NCI-H345 (cell line): Measurements from ENCODE around the gene RAB3B.
"Not testable (repeated sequence)": the region's sequence is repeated elsewhere in the genome, so short reads cannot be mapped to it uniquely, and the experiment has no call there.

Experiments used
- DNase-seq: peaks from one replicate; lab custom pipeline; 2025; lab: John Stamatoyannopoulos, UW

Gene RAB3B

DNA sequence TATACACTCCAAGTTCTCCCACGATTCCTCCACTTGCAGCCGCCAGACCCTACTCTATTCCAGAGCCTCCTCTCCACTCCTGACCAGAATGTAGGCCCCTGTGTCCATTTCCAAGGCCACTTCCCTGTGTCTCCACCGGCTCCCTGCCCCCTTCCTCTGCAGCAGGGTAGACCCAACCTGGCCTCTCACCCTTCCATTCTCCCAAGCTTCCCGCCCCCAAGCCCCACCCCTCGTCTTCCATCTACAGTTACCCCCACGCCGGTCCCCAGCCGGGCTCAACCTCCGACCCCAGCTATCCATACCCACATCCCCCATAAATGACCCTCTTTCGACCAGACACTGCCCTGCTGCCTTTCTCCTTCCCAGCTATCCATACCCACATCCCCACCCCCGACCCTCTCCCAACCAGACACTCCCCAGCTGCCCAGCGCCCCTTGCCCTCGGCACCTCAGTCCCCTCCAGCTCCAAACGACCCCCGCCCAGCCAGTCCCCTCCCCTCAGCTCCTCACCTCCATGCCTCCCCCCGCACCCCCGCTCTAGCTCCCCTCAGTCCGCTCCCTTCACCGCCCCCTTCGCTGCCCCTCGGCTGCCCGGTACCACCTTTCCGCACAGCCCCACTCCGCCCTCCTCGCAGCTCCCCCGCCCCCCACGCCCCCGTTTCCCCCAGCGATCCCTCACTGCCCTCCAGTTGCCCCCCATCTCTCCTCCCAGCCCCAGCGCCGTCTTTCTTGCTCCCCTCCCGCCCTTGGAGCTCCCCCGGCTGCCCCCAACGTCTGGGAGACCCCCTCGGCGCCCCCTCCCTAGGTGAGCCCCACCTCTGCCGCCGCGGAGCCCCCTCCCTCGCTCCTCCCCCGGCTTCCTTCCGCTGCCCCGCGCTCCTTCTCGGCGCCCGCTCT is 670 bp downstream of the RAB3B start:
- no peak for DNase-seq

DNA sequence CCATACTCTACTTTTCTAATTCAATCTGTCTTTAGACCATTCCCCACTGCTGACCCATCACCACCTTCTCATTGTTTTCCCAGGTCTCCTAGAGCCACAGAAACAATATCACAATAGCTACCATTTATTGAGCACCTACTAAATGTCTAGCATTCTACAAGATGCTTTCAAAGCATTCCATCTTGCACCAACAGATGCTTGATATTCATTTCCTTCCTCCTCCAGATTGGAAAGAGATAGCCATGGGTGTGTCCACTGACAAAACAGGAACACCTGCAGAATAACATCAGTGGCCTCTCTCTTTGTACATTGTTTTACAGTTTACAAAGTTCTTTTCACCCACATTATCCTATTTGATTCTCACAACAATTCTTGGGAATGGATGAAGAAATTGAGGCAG is 2.2 kb downstream of the RAB3B start:
- DNase-seq: no peak

DNA sequence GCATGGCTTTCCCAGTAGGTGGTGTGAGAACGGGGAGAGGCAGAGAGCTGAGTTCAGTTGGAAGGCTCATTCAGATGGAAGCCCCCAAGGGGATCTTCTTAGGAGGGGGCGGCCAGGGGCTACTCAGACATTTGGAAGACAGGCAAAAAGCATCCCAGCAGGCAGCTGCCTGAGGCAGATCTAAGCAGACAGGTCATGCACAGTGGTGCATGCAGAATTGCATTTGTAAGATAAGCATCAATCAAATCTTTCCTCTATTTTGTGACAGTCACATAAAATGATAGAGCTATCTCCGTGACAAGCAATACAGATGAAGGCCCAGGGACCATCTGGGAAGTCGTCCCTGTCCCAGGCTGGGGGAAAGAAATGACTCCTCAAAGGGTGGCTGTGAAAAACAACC is 3.8 kb downstream of the RAB3B start:
- peak; percentile 57 for DNase-seq

DNA sequence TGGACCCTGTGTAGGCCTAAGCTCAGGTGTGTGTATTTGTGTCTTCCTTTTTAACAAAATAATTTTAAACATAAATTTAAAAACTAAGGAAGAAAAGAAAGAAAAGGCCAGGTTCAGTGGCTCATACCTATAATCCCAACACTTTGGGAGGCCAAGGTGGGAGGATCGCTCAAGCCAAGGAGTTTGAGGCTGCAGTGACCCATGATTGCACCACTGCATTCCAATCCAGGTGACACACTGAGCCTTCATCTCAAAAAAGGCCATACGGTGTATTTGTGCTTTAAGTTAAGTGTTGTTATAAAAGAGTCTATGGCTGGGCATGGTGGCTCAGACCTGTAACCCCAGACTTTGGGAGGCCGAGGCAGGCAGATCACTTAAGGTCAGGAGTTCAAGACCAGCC is 8.3 kb downstream of the RAB3B start:
- no peak for DNase-seq

DNA sequence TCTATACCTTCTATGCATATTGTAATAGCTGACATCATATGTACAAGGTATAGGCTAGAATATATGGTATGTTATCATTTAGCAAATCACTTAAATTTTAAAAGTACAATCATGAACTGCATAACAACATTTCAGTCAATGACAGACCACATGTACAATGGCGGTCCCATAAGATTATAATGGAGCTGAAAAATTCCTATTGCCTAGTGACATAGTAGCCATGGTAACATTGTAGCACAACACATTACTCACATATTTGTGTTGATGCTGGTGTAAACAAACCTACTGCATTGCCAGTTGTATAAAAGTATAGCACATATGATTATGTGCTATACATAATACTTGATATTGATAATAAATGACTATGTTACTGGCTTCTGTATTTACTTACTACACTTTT is 8.9 kb downstream of the RAB3B start:
- no peak for DNase-seq

DNA sequence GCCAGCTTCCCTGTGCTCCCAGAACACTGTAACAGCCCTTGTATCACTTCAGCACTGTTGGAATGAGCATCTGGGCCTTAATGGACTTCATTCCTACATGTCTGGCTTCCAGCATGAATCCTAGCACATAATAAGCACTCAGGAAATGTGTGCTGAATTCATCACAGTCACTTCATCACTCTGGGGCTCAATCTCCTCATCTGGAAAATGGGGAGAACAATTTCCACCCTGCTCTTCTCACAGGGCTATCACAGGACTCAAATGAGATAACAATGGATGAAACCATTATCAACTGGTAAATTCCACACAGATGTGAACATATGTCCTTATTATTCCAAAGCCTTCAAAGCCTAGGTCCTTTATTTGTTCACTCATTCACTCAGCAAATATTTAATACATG is 12.4 kb downstream of the RAB3B start:
- DNase-seq: no peak

DNA sequence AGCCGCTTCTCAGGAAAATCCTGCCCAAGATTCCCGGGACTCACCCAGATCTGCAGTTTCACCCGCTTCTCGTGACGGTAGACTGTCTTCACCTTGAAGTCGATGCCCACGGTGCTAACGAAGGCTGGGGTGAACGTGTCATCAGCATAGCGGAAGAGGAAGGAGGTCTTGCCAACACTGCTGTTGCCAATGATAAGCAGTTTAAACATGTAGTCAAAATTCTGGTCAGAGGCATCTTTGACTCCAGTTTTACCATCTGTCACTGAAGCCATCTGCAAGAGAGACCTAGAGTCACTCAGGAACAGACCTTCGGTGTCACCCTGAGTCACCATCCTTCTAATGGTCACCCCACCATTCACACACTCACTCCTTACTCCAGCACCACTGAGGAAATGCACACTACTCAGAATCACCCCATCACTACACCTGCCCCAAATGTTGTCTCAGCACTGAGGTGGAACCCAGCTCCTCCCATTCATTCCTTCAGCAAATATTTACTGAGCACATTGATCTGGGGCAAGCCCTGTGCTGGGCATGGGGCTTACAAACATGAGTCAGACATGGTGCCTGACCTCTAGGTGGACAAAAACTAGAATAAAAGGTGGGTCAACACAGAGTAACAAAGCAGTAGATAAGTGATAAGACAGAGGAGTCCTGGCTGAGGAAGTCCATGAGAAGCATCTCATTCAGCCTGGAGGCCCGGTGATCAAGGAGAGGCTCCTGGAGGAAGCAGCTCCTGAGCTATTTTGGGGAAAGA is 13.5 kb downstream of the RAB3B start:
- peak; percentile 41 for DNase-seq

DNA sequence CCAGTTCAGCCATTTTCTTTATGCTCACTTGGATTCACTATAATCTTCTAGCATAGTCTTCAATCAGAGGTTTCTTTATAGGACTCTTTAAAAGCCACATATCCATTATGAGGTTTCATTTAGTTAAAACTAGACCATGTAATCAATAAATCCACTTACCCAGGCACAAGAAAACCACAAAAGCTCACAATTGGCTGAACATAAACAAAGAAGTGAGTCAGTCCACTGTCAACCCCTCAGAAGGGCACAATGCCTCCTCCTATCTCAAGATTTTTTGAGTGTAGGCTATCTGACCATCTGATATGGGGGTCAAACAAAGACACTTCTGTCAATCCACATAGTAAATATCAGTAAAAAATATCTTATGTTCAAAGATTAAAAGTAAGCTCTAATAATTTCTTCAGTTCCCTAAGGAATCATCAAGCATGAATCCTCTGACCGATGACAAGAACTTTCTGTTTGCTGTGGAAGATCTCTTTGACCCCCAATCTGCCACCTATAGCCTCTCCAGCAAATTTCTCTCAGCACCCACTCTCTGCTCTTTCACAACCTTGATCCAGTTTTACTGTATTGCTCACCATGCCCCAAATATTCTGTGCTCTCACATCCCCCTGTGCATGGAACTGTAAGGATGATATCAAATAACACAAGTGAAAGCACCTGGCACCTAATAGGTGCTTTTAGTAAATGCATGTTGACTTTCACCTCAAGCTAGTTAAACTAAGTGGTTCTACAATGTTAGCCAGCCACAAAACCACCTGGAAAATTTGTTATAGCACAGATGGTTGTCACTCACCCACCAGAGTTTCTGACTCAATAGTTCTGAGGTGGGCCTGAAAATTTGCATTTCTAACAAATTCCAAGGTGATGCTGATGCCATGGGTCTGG is 16.7 kb downstream of the RAB3B start:
- peak; percentile 57 for DNase-seq

DNA sequence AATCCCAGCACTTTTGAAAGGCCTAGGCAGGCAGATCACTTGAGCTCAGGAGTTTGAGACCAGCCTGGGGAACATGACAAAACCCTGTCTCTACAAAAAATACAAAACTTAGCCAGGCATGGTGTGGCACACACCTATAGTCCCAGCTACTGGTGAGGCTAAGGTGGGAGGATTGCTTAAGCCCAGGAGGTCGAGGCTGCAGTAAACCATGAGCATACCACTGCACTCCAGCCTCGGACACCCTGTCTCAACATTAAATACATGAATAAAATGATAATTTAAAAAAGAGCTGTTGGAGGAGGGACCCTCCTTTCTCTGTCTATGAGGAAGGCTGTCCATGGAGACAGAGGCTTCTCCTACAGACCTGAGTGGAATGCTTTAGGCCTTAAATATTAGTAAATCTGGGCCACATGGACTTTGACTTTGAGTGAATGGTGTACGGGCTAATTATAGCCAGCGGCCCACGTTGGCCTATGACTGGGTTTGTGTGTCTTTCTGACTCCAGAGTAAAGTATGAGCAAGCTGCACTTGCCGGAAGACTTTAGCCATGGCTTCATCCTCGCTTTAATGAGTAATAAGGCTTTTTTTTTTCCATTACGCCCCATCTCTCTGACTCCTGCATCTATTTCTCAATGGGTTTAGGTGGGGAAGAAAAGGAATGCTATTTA is 21.3 kb downstream of the RAB3B start:
- no peak for DNase-seq

DNA sequence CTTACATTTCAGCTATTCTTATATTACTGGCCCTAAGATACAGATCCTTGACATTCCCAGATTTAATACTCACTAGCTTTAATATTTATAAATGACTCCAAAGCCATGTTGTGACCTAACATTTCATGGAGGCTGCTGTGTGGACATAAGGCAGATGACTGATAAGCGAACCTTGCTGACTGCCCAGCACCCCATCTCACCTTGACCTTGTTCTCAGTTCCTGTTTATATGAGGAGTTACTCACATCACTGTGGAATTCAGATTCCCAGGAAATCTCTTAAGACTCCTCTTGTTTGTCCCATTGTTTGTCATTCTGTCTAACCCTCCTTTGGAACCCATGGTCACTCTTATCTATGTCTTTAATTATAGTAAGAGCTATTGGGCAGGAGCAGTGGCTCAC is 21.9 kb downstream of the RAB3B start:
- DNase-seq: no peak

DNA sequence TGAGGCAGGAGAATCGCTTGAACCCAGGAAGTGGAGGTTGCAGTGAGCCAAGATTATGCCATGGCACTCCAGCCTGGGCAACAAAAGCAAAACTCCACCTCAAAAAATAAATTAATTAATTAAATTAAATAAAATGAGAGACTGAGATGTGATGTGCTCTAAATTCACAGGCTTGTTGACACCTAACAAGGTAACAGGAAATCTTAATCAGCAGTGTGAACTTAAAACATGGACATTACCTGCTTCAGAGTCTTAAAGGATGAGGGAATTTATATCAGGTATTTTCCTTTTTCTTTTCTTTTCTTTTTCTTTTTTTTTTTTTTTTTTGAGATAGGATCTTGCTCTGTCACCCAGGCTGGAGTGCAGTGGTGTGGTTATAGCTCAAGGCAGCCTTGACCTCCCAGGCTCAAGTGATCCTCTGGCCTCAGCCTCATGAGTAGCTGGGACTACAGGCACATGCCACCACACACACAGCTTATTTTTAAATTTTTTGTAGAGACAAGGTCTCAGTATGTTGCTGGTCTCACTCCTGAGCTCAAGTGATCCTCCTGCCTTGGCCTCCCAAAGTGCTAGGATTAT is 23.2 kb downstream of the RAB3B start:
- DNase-seq: not testable (repeated sequence)

DNA sequence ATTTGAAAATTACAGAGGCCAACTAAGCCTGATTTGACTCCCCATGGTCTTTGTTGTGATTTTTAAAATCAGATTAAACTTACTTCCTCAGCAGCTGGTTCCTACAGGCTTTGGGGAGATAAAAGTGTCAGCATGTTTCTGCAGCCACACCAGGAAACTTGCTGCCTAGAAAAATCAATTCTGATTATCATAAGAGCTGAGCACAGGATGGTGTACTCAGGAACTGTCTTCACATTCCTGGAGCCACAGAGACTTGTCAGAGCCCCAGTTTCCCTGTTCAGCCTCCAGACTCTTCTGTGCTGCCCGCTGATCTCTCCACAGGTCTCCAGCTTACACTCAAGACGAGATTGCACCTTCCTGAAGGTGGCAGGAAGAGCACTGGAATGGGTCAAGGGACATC is 23.9 kb downstream of the RAB3B start:
- DNase-seq: no peak

DNA sequence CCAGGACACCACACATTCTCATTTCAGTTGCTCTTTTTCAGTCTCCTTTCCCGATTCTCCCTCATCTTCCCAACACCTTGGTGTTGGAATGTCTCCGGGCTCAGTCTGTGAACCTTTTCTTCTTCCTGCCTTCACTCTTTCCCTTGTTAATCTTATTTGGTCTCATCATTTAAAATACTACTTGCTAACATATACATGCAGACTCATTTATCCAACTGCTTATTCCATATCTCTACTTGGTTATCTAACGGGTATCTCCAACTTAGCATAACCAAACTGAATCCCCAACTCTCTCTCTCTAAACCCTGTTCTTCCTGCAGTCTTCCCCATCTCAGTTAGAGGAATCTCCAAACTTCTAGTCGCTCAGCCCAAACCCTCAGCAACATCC is 26.2 kb downstream of the RAB3B start:
- DNase-seq: no peak

DNA sequence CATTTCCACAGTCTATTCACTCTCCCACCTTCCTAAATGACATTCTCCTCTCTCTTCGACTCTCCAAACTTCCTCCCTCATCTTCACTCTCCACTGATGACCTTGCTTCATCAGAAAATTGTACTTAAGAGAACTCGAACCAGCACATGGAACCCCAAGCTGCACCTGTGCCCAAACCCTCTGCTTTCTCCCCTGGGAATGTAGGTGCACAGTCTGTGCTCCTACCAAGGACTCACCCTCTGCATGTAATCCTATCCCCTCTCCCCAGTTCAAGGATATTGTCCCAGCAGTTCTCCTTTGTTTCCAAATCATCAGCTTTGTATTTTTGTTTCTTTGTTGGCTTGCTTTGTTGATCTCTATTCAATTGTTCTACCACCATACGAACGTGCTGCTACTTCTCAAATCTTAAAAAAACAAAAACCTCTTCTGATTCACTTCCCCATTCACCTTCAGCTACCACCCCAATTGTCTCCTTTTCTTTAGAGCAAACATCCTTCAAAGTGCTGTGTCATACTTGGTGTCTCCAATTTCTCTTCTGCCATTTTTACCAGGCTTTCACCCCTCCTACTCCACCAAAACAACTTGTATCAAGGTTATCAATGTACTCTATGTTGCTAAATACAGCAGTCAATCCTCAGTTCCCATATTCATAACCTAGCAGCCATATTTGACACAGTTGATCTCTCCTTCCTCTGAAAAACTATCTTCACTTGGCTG is 26.8 kb downstream of the RAB3B start:
- peak; percentile 30 for DNase-seq

DNA sequence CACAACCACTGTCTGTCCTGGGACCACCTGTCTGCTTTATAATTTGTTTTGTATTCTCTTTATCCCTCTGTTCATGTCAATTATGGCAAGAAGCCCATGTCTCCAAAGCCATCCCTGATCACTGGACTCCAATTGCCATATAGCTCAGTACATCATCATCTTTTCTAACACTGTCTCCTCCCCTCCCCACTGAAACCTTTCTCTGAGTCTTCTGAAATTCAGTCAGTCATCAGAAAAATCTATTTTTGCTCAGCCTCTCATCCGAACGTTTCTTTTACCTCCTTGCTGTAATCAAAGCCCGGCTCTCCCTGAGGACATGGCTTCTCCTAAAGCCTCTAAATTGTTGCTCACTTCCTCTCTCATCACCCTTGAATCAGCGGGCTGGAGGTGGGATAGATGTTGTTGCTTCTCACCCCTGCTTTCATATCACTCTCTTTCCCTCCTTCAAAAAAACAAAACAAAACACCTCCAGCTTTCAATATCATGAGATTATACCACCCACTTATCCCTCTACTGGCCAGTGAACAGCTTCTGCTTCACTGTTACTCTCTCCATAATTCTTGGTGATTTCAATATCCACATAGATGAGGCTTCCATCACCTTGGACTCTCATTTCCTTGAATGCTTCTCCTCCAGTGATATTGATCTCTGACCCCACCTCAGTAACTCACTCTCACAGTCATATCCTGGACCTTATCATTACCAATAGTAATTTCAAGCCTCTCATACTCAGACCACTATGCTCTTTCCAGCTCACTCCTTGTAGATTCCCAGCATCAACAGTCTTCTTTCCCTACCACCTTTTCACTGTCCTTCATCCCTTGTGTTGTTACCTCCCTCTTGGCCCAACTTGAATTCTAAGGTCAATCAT is 27.8 kb downstream of the RAB3B start:
- no peak for DNase-seq

DNA sequence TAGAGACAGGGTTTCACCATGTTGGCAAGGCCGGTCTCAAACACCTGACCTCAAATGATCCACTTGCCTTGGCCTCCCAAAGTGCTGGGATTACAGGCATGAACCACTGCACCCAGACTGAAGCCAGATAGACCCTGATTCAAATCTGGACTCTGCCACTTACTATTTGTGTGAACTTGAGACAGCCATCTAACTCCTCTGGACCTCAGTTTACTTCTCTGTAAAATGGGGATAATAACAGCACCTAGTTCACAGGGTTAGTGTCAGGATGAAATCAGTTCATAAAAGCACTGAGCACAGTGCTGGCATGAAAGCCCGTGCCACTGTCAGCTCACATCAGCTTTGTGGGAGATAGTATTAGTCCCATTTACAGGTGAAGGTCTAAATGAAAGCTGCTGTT is 28.5 kb downstream of the RAB3B start:
- DNase-seq: no peak

DNA sequence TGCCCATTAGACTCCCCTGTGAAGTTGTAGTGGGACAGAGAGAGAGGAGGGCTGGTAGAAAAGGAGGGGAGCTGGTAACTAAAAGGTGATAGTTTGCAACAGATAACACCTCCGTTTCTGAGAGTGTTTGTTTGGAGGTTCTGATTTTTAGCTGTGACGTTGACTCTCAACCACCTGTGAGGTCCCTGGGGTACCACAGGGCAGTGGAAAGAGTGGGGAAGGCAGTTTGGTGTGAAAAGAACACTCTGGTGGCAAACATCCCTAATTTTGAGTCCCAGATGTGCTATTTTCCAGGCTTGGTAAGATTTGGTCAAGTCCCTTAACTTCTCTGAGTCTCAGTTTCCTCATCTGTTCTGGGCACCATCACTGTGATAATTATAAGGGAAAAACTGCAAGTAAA is 29.3 kb downstream of the RAB3B start:
- DNase-seq: no peak

DNA sequence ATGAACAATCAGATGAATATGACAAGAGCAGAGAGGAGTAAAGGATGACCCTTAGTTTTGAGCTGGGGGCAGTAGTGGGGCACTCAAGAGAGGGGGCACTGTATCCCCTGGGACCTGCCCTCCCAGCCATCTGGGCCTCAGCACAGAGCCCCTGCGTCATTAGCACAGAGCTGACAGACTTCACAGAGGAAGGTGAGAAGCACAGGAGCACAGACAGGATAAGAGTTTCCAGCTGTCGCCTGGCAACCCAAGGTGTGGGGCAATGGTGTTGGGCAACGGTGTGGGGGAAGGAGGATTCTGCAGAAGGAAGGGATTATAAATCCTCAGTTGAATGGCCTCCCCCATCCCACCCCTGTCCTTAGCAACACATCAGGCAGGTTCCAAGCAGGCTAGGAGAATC is 30.2 kb downstream of the RAB3B start:
- DNase-seq: no peak

DNA sequence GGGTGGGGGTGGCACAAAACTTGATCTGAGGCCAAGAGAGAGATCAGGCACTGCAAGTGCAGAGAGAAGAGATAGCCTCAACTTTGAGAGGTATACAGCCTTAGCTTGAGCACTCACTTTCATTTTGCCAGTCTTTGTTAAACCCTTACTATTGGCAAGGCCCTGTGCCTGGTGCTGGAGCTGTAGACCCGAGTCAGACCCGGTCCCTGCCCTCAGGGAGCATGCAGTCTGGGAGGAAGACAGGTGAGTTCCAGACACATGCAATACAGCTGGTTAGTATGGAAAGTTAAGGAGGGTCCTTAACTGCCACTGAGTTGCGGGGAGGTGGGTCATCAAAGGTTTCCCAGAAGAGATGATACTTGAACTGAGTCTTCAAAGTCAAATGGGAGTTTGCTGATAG is 31.7 kb downstream of the RAB3B start:
- DNase-seq: no peak

DNA sequence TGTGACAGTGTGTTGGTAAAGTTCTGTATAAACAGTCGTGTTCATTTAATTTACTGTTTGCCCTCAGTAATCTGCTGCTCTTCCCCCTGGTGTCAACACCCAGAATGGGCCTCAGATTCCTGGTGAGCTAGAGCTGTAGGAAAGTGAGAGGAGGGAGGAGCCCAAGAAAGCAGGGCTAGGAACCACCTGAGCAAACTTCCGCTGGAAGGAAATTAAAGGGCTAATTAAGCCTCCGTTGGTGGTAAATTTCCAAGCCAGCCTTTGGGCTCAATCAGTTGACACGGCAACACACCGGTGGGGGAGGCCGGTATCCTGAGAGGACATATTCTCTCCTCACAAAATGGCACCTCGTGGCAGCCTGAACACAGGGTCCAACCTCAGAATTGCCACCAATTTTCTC is 32.9 kb downstream of the RAB3B start:
- DNase-seq: peak; percentile 40
